ACC112 (cell line): ENCODE data around the gene PPM1G.
"Not testable (repeated sequence)": the region's sequence is repeated elsewhere in the genome, so short reads cannot be mapped to it uniquely, and the experiment has no call there.

Experiments used
- H2AFZ ChIP-seq: fragments of 200-600 bp; sonication (generic); one replicate; pipeline ENCODE4 v1.6.0; 2017; ENCODE audit warnings: antibody characterized with exemption, low read length; ENCODE audit not compliant: unreplicated experiment
- H3K27ac ChIP-seq: fragments of 200-600 bp; sonication (generic); 2 replicates; pipeline ENCODE4 v1.5.1; 2014; ENCODE audit warnings: low read depth, mild to moderate bottlenecking, antibody characterized with exemption, low read length, moderate library complexity
- H3K27me3 ChIP-seq: fragments of 200-600 bp; sonication (generic); 2 replicates; pipeline ENCODE4 v1.6.1; 2014; ENCODE audit warnings: mild to moderate bottlenecking, antibody characterized with exemption, low read length, moderate library complexity, mixed read lengths; ENCODE audit not compliant: insufficient read depth
- H3K36me3 ChIP-seq: fragments of 200-600 bp; sonication (generic); 2 replicates; pipeline ENCODE4 v1.6.1; 2016; ENCODE audit warnings: mild to moderate bottlenecking, antibody characterized with exemption, low read length, moderate library complexity, mixed read lengths; ENCODE audit not compliant: insufficient read depth
- H3K4me1 ChIP-seq: fragments of 200-600 bp; sonication (generic); one replicate; pipeline ENCODE4 v1.6.1; 2016; ENCODE audit warnings: low read length, mixed read lengths; ENCODE audit not compliant: insufficient read depth, unreplicated experiment, control insufficient read depth
- H3K4me3 ChIP-seq: fragments of 200-600 bp; sonication (generic); 2 replicates; pipeline ENCODE4 v1.5.1; 2014; ENCODE audit warnings: mild to moderate bottlenecking, low read depth, low read length
- H3K79me2 ChIP-seq: fragments of 200-600 bp; sonication (generic); one replicate; pipeline ENCODE4 v1.6.0; 2016; ENCODE audit warnings: low read length; ENCODE audit not compliant: control insufficient read depth, unreplicated experiment, insufficient read depth

The PPM1G gene

DNA sequence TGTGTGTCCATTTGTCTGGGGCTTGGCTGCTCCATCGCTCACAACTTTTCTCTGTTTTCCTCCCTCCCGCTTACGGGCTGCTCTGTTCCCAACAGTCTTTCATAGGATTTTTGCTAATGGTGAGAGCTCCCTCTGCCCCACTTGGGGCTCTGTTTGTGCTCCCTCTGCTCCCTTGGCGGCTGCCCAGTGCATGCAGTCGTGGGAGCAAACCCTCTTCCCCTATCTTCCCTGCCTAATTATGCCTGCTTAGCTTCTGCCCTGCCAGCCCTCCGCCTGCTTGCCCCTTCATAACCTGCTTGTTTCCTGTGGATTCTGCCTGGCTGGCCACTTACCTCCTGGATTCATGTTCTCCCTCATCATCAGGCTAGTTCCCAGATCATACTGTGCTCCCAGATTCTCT is 26.2 kb upstream of the PPM1G start:
- Histone ChIP-seq H3K27ac (no peak overlapping the region), H3K4me3 (no peak overlapping the region), H3K27me3 (no peaks in the 10 kb centered on the region), H3K36me3 (peaks cover 16% of the 10 kb centered on the region; the same call in 1 of the 2 replicates), H3K79me2 (peaks cover 26% of the 10 kb centered on the region), H3K4me1 (peaks cover 9% of the 10 kb centered on the region), H2AFZ (no peak overlapping the region)

DNA sequence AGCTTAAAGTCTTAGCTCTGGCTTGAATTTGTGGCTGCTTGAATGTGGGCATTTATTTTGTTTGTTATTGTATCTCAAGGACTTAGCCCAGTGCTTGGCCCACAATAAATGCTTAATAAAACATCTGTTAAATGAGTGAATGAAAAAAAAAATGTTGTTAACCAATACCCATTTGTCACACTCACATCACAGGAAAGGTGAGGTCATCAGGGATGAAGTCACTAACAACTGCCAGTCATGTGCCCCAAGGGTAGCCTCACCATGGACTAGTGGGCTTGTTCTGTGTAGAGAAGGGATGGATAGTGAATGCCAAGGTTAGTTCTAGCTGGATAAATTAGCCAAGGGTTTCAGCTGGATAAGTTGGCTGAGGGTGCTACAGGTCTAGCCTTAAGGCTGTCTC is 22.0 kb upstream of the PPM1G start:
- peaks cover 12% of the 10 kb centered on the region for H3K4me1 ChIP-seq
- H3K36me3 ChIP-seq: peaks cover 6% of the 10 kb centered on the region; the same call in 1 of the 2 replicates
- peaks cover 40% of the 10 kb centered on the region for H3K79me2 ChIP-seq
- H3K4me3 ChIP-seq: no peak overlapping the region
- 0 out of 2 replicates have a peak overlapping the region, but pooled peaks have one; percentile 12 for H3K27ac ChIP-seq
- no peak overlapping the region for H2AFZ ChIP-seq
- no peaks in the 10 kb centered on the region for H3K27me3 ChIP-seq

DNA sequence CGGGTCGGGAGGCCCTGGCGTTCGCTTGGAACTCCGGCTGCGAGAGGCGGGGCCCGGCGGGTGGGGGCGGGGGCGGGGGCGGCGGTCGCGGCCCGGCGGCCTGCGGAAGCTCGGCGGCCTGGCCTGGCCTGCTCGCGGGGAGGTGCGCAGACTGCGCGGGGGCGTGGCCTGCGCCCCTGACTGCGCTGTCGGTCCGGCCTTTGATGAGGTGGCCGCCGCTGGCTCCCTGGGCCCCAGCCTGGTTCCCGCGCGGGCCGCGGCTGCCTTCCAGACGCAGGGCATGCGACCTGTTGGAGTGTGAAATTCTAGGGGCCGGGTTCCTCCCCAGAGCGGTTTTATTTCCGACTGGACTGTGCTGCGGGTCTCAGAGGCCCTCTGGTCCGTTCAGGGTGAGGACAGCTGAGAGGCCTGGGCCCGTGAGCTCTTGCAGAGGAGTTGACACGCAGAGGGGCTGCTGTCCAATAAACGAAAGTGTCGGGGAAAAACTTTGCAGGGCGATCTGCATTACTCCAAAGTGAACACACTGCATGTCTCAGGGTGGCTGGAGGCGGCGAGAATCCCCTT is 19.7 kb upstream of the PPM1G start:
- Histone ChIP-seq H2AFZ (peak overlapping the region; percentile 65), H3K4me1 (peaks cover 12% of the 10 kb centered on the region), H3K27ac (peak overlapping the region; percentile 67), H3K27me3 (no peaks in the 10 kb centered on the region), H3K4me3 (peak overlapping the region; percentile 94), H3K36me3 (0 out of 2 replicates have a peak, but pooled peaks cover 2% of the 10 kb centered on the region), H3K79me2 (peaks cover 40% of the 10 kb centered on the region)

DNA sequence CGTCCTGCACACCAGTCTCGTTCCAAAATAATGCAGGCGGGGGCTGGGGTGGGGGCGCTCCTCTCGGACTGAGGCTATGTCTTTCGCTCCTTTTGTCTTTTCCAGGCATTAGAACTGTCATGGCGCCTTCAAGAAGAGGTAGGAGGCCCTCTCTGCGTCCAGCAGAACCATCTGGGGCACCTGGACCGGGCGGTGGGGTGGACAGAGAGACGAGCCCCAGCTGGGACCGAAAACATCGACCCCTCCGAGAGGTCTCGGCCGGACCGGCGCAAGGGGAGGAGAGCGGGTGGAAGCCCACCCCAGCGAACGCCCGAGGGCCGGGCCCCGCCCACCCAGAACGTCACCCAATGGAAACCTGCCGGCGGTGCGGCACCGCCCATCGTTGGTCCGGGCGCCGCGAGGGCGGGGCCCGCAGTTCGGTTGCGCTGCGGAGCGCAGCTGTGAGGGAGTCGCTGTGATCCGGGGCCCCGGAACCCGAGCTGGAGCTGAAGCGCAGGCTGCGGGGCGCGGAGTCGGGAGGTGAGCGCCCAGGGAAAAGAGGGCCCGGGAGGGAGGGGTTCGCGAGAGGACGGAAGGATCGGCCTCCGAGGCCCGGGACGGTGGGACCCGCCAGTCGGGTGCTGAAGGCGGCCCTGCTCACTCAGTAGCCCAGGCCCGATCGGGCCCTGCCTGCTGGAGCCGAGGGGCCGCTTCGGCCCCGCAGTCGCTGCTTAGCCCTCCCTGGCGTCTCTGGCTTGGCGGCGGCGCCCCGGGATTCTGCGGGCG is 19.0 kb upstream of the PPM1G start, which contains the start of gene NRBP1:
NRBP1 (plus strand) TSS at position 419 of the 765 bp plus-strand sequence. CDS start 4,643 bp downstream, outside the sequence.
- H3K4me1 ChIP-seq: peaks cover 12% of the 10 kb centered on the region
- peaks cover 40% of the 10 kb centered on the region for H3K79me2 ChIP-seq
- peak within 1 kb of the TSS; percentile 91 for H2AFZ ChIP-seq
- no peaks in the 10 kb centered on the region for H3K27me3 ChIP-seq
- no peaks in the 10 kb centered on the region for H3K36me3 ChIP-seq
- H3K4me3 ChIP-seq: peak within 1 kb of the TSS; percentile 94
- H3K27ac ChIP-seq: peak within 1 kb of the TSS; percentile 67

DNA sequence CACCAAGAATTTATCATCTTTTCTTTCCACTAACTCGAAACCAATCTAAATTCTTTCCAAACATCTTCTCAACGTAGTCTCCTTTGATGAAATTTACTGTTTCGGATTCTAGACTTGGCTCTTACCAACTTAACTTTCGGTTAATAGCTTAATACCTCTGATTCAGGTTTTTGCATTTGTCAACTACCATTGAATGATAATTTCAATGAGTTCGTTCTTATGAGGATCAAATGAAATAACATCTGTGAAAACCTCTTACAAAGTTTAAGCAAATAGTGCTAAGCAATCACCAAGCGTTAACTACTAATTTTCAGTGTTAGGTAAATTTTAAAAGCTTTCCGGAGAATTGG is 18.4 kb upstream of the PPM1G start:
- Histone ChIP-seq H3K79me2 (peaks cover 35% of the 10 kb centered on the region), H3K4me3 (peak overlapping the region; percentile 94), H2AFZ (peak overlapping the region; percentile 91), H3K36me3 (no peaks in the 10 kb centered on the region), H3K27me3 (no peaks in the 10 kb centered on the region), H3K27ac (peak overlapping the region; percentile 44; the same call in 1 of the 2 replicates), H3K4me1 (peaks cover 12% of the 10 kb centered on the region)

DNA sequence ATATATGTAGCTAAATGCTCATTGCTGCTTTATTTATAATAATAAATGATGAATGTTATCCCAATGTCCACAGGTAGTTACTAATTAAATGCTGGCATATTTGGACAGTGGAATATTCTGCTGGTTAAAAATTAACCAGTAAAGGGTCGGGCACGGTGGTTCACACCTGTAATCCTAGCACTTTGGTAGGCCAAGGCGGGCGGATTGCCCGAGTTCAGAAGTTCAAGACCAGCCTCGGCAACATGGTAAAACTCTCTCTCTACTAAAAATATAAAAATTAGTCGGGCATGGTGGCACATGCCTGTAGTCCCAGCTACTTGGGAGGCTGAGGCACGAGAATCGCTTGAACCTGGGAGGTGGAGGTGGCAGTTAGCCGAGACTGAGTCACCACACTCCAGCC is 15.6 kb upstream of the PPM1G start:
- not testable (repeated sequence) for H3K4me3 ChIP-seq, H2AFZ ChIP-seq, H3K4me1 ChIP-seq, H3K27me3 ChIP-seq, H3K27ac ChIP-seq, H3K36me3 ChIP-seq, H3K79me2 ChIP-seq

DNA sequence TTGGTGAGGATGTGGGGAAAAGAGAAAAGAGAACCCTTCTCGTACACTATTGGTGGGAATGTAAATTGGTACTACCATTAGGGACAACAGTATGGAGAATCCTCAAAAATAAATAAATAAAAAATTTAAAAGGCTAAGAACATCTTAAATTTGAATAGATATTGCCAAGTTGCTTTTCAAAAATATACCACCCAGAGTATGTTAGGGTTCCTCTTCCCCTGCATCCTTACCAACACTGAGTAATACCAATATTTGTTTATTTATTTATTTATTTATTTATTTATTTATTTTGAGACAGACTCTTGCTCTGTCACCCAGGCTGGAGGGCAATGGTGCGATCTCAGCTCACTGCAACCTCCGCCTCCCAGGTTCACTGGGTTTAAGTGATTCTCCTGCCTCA is 13.6 kb upstream of the PPM1G start:
- no peaks in the 10 kb centered on the region for H3K27me3 ChIP-seq
- no peaks in the 10 kb centered on the region for H3K79me2 ChIP-seq
- no peaks in the 10 kb centered on the region for H3K4me1 ChIP-seq
- no peaks in the 10 kb centered on the region for H3K36me3 ChIP-seq
- H3K4me3 ChIP-seq: no peak overlapping the region
- H2AFZ ChIP-seq: no peak overlapping the region
- H3K27ac ChIP-seq: no peak overlapping the region

DNA sequence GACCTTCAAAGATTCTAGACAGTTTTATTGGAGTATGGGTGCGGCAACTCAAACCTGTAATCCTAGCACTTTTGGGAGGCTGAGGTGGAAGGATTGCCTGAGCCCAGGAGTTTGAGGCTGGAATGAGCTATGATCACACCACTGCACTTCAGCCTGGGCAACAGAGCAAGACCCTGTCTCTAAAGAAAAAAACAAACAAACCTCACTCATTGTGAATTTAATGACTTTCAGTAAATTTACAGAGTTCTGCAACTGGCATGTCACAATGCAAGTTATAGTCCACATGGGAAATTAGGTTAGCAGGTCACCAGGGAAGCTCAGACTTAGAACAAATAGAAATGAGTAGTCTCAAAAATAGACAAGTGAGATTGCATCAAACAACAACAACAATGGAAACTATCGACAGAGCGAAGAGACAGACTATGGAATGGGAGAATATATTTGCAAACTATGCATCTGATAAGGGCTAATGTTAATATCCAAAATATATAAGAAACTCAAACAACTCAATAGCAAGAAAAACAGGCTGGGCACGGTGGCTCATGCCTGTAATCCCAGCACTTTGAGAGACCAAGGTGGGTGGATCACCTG is 12.4 kb upstream of the PPM1G start:
- H3K36me3 ChIP-seq: no peaks in the 10 kb centered on the region
- no peak overlapping the region for H3K4me3 ChIP-seq
- H3K27me3 ChIP-seq: no peaks in the 10 kb centered on the region
- no peaks in the 10 kb centered on the region for H3K4me1 ChIP-seq
- H2AFZ ChIP-seq: no peak overlapping the region
- no peak overlapping the region for H3K27ac ChIP-seq
- H3K79me2 ChIP-seq: no peaks in the 10 kb centered on the region

DNA sequence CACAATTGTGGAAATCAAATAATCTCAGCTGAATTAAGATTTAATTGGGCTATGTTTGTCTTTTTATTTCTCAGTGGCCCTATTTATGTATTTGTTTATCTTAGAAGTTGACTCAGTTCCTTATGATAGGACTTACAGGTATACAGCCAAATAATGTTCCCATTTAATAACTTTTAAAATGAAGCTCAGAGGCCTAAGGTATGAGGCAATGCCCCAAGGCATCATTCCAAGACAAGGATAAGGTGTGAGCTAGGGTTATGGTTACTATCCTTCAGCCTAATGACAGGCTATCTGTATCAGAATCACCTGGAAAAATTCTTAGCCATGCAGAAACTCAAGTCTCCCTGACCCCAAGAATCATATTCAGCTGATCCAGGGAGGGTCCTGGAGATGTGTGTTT is 11.6 kb upstream of the PPM1G start:
- Histone ChIP-seq H3K27ac (no peak overlapping the region), H3K36me3 (no peaks in the 10 kb centered on the region), H3K79me2 (no peaks in the 10 kb centered on the region), H3K27me3 (no peaks in the 10 kb centered on the region), H3K4me3 (no peak overlapping the region), H3K4me1 (no peaks in the 10 kb centered on the region), H2AFZ (no peak overlapping the region)

DNA sequence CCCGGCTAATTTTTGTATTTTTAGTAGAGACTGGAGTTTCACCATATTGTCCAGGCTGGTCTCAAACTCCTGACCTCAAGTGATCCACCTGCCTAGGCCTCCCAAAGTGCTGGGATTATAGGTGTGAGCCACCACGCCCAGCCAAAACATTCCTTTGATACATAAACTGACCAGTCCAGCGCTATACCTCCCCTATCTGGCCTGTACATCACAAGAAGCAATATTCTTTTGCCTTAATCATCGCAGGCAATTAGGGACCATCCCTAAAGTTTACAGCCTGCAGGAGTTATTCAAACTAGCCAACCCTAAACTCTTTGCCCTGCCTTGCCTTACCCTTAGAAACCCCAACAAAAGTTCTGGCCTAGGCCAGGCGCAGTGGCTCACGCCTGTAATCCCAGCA is 6.8 kb upstream of the PPM1G start:
- H3K4me1 ChIP-seq: no peaks in the 10 kb centered on the region
- H3K79me2 ChIP-seq: no peaks in the 10 kb centered on the region
- H2AFZ ChIP-seq: no peak overlapping the region
- no peaks in the 10 kb centered on the region for H3K36me3 ChIP-seq
- no peak overlapping the region for H3K27ac ChIP-seq
- H3K4me3 ChIP-seq: no peak overlapping the region
- H3K27me3 ChIP-seq: no peaks in the 10 kb centered on the region
